H1 (cell line): Measurements from ENCODE around the gene CGB2. TPM values are rescaled to one million over a fixed set of nuclear protein-coding genes. Genes with fewer than 3 reads are reported as not detected.

ENCODE experiments used
- BCL11A ChIP-seq, 2 experiments: IDR thresholded peaks; one replicate each; pipeline ENCODE4 v1.6.1; 2011; ENCODE audit warnings: low read depth in 2 of 2, low read length in 2 of 2, mild to moderate bottlenecking in 2 of 2
- CEBPB ChIP-seq: IDR thresholded peaks from 2 replicates; pipeline ENCODE4 v1.6.1; 2012; ENCODE audit warnings: low read depth, low read length
- EGR1 ChIP-seq: IDR thresholded peaks from 2 replicates; pipeline ENCODE4 v1.6.1; 2011; ENCODE audit warnings: low read depth, low read length, borderline replicate concordance
- KDM1A ChIP-seq: fragments of 200-600, 300-600 bp; sonication (generic); IDR thresholded peaks from 2 replicates; pipeline ENCODE4 v1.7.1; 2016; ENCODE audit warnings: mild to moderate bottlenecking, low read length, borderline replicate concordance
- KDM4A ChIP-seq: IDR thresholded peaks from one replicate; pipeline ENCODE4 v1.7.1; 2012; ENCODE audit warnings: low read depth, mild to moderate bottlenecking, moderate library complexity, low read length, inconsistent platforms; ENCODE audit not compliant: severe bottlenecking
- RBBP5 ChIP-seq: IDR thresholded peaks from 2 replicates; pipeline ENCODE4 v1.7.1; 2012; ENCODE audit warnings: low read depth, mild to moderate bottlenecking, inconsistent platforms, low read length, moderate library complexity, borderline replicate concordance
- SUZ12 ChIP-seq: fragments of 200-600 bp; sonication (generic); IDR thresholded peaks from 2 replicates; pipeline ENCODE4 v1.6.1; 2012; ENCODE audit warnings: mild to moderate bottlenecking, inconsistent platforms, low read length, moderate library complexity, mixed read lengths
- polyA plus RNA-seq, 7 experiments: library from polyadenylated mRNA; depleted of rRNA in 3 of 7; stranded (reverse) in 5 of 7; unstranded in 2 of 7; fragments of >200 nt in 5 of 7; fragments of 200-250 nt in 2 of 7; gene quantifications; 1 replicate in 5 of 7; 2 replicates in 1 of 7; 4 replicates in 1 of 7; pipeline versions ENCODE4 v1.2.1 to v1.2.3, GENCODE V29; 2011 to 2013; ENCODE audit warnings: missing spikeins in 2 of 7, mixed read lengths in 2 of 7
- total RNA-seq: library from RNA; stranded (reverse); fragmentation: NEBNext Ultra II Directional; extraction: Animal tissue kit (Norgen Biotek cat#: 25700); gene quantifications from 2 replicates; pipeline ENCODE4 v1.2.1, GENCODE V29; 2021
- TF ChIP-seq, protein P1 (sequence below): fragments of 300-600 bp; sonication (generic); IDR thresholded peaks from 2 replicates; pipeline ENCODE4 v1.7.1; 2012; ENCODE audit warnings: low read length, moderate library complexity, mild to moderate bottlenecking, inconsistent platforms; ENCODE audit not compliant: insufficient replicate concordance

CGB2 gene
- total and polyA plus RNA-seq, 2 of the 8 experiments (the other 6 are each of a cell fraction or from before 2014, with no cell fraction given) = 0.71 to 3.2 TPM

DNA sequence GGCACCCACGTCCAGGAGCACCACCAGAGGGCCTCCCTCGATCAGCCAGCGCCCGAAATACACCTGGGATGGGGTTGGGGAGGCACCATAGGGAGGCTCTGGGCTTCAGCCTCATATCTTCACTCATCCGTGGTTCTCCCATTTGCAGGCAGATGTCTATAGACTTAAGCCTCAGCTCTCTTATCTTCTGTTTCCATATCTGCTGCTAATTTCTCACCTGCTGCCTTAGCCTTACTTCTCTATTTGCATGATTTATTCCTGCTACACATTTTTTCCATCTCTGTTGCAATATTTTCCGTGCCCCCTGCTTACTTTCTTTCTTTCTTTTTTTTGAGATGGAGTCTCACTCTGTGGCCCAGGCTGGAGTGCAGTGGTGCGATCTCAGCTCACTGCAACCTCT lies 44.4 kb upstream of the CGB2 start (continued):
- no peak for TF ChIP-seq SUZ12
- TF ChIP-seq, protein P1, sequence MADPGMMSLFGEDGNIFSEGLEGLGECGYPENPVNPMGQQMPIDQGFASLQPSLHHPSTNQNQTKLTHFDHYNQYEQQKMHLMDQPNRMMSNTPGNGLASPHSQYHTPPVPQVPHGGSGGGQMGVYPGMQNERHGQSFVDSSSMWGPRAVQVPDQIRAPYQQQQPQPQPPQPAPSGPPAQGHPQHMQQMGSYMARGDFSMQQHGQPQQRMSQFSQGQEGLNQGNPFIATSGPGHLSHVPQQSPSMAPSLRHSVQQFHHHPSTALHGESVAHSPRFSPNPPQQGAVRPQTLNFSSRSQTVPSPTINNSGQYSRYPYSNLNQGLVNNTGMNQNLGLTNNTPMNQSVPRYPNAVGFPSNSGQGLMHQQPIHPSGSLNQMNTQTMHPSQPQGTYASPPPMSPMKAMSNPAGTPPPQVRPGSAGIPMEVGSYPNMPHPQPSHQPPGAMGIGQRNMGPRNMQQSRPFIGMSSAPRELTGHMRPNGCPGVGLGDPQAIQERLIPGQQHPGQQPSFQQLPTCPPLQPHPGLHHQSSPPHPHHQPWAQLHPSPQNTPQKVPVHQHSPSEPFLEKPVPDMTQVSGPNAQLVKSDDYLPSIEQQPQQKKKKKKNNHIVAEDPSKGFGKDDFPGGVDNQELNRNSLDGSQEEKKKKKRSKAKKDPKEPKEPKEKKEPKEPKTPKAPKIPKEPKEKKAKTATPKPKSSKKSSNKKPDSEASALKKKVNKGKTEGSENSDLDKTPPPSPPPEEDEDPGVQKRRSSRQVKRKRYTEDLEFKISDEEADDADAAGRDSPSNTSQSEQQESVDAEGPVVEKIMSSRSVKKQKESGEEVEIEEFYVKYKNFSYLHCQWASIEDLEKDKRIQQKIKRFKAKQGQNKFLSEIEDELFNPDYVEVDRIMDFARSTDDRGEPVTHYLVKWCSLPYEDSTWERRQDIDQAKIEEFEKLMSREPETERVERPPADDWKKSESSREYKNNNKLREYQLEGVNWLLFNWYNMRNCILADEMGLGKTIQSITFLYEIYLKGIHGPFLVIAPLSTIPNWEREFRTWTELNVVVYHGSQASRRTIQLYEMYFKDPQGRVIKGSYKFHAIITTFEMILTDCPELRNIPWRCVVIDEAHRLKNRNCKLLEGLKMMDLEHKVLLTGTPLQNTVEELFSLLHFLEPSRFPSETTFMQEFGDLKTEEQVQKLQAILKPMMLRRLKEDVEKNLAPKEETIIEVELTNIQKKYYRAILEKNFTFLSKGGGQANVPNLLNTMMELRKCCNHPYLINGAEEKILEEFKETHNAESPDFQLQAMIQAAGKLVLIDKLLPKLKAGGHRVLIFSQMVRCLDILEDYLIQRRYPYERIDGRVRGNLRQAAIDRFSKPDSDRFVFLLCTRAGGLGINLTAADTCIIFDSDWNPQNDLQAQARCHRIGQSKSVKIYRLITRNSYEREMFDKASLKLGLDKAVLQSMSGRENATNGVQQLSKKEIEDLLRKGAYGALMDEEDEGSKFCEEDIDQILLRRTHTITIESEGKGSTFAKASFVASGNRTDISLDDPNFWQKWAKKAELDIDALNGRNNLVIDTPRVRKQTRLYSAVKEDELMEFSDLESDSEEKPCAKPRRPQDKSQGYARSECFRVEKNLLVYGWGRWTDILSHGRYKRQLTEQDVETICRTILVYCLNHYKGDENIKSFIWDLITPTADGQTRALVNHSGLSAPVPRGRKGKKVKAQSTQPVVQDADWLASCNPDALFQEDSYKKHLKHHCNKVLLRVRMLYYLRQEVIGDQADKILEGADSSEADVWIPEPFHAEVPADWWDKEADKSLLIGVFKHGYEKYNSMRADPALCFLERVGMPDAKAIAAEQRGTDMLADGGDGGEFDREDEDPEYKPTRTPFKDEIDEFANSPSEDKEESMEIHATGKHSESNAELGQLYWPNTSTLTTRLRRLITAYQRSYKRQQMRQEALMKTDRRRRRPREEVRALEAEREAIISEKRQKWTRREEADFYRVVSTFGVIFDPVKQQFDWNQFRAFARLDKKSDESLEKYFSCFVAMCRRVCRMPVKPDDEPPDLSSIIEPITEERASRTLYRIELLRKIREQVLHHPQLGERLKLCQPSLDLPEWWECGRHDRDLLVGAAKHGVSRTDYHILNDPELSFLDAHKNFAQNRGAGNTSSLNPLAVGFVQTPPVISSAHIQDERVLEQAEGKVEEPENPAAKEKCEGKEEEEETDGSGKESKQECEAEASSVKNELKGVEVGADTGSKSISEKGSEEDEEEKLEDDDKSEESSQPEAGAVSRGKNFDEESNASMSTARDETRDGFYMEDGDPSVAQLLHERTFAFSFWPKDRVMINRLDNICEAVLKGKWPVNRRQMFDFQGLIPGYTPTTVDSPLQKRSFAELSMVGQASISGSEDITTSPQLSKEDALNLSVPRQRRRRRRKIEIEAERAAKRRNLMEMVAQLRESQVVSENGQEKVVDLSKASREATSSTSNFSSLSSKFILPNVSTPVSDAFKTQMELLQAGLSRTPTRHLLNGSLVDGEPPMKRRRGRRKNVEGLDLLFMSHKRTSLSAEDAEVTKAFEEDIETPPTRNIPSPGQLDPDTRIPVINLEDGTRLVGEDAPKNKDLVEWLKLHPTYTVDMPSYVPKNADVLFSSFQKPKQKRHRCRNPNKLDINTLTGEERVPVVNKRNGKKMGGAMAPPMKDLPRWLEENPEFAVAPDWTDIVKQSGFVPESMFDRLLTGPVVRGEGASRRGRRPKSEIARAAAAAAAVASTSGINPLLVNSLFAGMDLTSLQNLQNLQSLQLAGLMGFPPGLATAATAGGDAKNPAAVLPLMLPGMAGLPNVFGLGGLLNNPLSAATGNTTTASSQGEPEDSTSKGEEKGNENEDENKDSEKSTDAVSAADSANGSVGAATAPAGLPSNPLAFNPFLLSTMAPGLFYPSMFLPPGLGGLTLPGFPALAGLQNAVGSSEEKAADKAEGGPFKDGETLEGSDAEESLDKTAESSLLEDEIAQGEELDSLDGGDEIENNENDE = no peak
- TF ChIP-seq KDM1A = no peak
- no peak for TF ChIP-seq KDM4A
- TF ChIP-seq BCL11A (IDR thresholded peaks at IDR 0.05; ENCODE audit: low read depth in 2 of 2, low read length in 2 of 2) = no peak
- TF ChIP-seq CEBPB = no peak
- no peak for TF ChIP-seq EGR1
- TF ChIP-seq RBBP5 = no peak
